HG02943 (cell line): ENCODE data around the gene PHF21B.
"Not testable (repeated sequence)": the region's sequence is repeated elsewhere in the genome, so short reads cannot be mapped to it uniquely, and the experiment has no call there.

Experiments
- ATAC-seq: cut with Tn5 transposase; IDR thresholded peaks from one replicate; pipeline ENCODE4 v1.9.1; 2021; ENCODE audit warnings: mild to moderate bottlenecking, low read depth, moderate library complexity; ENCODE audit not compliant: unreplicated experiment

The PHF21B gene

GRCh38 chr22:44883011-44883421, 126.8 kb downstream of the PHF21B start:
- ATAC-seq: no peak

- ATAC-seq: no peak
These were observed 127.4 kb downstream of the PHF21B start for GRCh38 chr22:44882226-44882905.

GRCh38 chr22:44881624-44882023, 128.2 kb downstream of the PHF21B start:
- ATAC-seq: no peak

GRCh38 chr22:44880610-44881290, 129.1 kb downstream of the PHF21B start:
- ATAC-seq: no peak

DNA sequence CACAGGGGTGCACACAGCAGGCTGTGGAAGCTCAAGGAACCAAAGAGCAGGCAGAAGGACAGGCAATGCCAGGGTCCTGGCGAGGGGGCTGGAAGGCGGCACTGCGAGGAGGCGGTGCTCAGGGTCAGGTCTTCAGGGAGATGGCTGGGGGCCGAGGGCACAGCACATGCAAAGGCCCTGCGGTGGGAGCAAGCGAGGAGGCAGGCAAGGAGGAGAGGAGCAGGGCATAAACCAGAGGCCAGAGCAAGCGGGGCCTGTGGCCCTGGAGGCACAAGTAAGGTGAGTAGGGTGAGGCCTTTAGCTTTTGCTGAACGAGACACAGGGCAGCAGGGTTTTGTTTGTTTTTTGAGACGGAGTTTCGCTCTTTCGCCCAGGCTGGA, 130.5 kb downstream of the PHF21B start:
- ATAC-seq: no peak

DNA sequence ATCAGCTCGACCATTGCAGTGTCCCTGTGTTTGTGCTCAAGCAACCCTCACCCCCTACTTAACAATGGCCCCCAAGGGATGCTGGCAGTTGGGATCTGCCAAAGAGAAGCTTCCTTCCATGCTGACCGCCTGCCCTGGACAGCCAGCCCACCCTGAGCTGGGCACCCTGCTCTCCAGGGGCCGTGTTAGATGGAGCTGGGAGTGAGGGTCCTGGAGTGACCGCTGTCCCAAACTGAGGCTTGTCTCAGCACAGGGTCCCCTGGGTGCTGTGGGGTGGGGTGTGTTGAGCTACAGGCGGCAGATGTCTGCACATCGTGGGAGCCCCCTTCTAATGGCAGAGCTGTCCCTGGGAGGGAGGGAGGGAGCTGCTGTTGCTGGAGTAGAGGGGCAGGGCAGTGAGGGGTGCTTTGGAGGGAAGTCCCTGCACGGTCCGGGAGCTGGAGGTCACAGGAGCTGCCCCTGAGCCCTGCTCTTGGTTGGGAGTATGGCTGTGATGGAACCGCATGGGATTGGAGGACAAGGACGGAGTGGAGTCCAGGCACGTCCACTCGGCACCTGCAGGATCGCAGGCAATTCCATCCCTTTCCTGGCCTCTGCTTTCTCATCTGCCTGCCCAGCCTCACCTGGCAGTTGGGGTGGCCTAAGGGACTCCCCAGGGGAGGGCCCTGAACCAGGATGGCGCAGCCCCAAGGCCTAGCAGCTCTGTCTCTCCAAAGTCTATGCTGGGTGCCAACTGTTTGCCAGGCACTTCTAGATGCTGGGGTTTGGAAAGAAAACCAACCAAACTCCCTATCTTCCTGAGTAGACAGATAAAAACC, 131.1 kb downstream of the PHF21B start:
- no peak for ATAC-seq

DNA sequence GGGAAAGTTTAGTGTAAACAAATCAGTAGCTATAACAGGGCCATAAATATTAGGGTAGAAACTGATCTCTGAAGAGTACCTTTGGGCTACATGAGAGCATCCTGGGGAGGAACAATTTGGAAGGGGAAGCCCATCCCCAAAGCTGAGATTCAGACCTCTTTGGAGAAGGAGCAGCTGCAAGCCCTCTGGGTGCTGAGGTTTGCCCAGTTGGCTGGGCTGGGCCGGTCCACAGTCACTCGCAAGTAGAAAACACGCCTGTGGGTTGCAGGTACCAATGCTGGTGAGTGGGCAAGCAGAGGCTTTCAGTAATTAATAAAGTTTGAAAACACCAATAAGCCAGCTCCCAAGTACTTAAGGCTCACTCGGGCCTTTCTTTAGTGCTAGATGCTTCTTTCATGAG, 132.9 kb downstream of the PHF21B start:
- ATAC-seq: no peak

GRCh38 chr22:44871782-44872181, 138.0 kb downstream of the PHF21B start:
- ATAC-seq: no peak

DNA sequence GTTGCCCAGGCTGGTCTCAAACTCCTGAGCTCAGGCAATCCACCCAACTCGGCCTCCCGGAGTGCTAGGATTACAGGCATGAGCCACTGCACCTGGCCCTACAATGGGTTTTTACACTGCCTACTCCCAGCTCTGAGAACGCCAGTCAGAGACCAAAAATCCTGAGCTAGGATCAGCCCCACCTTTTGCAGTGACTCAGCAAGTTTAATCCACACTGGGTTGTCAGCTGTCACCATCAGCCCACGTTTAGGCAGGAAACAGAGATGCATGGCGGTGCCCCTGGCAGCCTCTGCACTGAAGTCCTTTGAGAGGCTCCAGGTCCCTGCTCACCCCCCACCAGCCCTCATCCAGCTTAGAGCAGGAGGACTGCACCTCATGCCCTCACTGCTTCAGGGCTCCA, 139.8 kb downstream of the PHF21B start:
- ATAC-seq: no peak

DNA sequence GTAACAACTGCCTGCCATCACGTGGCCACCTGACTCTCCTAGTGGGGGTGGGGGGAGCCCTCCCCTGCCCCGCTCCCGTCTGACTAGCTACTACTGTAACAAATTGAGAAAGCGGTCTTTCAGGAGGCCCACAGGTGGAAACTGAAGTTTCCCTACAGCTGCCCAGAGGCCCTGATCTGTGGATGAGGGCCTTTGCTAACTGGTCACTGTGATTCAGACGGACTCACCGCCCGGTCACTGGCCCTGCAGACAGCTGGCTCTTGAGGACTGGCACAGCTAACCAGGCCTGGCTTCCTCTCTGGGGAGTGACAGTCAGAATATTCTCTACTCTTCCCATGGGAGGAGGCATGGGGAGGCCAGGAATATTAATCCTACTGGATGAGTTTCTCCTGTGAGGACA, 140.6 kb downstream of the PHF21B start:
- ATAC-seq: no peak

DNA sequence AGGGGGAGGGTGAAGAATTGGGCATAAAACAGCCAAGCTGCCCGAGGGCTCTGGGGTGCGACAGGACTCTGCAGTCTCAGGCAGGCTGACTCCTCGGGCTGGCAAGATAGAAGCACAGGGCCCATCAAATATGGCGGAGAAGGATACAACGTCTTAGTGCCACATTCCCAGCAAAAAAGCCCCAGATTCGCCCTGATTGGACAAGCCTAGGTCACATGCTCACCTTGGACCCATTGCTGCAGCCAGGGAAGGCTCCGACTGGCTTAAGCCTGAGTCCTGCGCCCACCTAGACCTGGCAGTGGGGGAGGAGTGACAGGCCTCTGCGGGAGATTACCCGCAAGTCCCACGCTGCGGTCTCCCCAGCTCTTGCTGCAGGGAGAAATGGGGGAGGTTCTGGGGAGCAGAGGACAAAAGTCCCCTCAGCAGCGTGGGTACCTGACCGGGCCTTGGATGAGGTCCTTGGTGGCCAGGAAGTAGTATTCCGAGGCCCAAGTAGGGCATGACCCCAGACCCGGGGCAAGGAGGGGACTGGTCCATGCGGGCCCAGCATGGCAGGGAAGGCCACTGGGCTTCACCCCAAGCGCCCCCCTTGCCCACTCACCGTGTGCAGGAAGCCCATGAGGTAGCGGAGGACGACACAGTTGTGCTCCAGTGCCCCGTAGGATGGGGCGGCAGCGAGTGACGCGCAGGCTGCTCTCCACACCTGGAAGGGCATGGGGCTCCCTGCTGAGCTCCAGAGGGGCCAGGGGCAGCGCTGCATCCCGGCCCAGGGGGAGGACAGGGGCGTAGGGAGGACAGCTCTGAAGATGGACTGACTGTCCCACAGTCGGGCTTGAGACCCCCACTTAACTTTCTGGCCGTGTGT, 144.4 kb downstream of the PHF21B start:
- no peak for ATAC-seq

GRCh38 chr22:44862981-44863860, 146.6 kb downstream of the PHF21B start:
- ATAC-seq: no peak

- ATAC-seq: no peak
These were observed 147.5 kb downstream of the PHF21B start for GRCh38 chr22:44862281-44862680.

DNA sequence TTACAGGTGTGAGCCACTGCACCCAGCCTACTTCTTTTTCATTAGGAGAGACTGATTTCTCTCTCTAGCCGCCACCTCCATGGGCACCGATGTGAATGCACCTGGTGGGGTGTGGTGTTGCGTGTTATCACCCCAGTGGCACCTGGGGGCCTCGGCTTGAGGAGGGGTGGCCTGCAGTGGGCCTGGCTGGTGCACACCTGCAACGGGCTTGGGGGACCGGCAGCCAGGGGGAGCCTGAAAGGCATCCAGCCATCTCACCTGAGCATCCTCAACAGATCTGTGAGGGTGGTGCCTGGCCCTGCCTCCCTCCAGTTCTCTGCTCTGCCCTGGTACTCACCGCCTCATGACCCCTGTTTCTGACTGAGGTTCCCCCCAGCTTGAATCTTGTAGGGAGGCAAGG, 148.6 kb downstream of the PHF21B start:
- no peak for ATAC-seq

GRCh38 chr22:44860311-44860710, 149.5 kb downstream of the PHF21B start:
- ATAC-seq: no peak

DNA sequence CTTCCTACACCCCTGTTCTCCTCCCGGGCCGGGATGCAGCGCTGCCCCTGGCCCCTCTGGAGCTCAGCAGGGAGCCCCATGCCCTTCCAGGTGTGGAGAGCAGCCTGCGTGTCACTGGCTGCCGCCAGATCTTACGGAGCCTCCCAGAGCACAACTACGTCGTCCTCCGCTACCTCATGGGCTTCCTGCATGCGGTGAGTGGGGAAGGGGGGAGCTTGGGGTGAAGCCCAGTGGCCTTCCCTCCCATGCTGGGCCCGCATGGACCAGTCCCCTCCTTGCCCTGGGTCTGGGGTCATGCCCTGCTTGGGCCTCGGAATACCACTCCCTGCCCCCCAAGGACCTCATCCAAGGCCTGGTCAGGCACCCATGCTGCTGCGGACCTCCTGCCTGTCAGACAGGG, 150.2 kb downstream of the PHF21B start:
- ATAC-seq: no peak

GRCh38 chr22:44858819-44859218, 151.0 kb downstream of the PHF21B start:
- ATAC-seq: not testable (repeated sequence)

DNA sequence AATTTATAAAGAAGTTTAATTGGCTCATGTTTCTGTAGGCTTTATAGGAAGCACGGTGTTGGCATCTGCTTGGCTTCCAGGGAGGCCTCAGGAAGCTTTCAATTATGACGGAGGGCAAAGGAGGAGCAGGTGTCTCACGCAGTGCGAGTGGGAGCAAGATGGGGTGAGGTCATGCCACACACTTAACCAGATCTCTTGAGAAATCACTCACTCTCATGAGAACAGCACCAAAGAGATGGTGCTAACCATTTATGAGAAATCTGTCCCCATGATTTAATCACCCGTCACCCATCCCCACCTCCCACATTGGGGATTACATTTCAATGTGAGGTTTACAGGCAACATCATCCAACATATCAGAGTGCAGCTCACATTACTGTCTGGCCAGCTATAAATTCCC, 153.9 kb downstream of the PHF21B start:
- ATAC-seq: no peak

- ATAC-seq: not testable (repeated sequence)
These were observed 155.2 kb downstream of the PHF21B start for GRCh38 chr22:44854641-44855040.

DNA sequence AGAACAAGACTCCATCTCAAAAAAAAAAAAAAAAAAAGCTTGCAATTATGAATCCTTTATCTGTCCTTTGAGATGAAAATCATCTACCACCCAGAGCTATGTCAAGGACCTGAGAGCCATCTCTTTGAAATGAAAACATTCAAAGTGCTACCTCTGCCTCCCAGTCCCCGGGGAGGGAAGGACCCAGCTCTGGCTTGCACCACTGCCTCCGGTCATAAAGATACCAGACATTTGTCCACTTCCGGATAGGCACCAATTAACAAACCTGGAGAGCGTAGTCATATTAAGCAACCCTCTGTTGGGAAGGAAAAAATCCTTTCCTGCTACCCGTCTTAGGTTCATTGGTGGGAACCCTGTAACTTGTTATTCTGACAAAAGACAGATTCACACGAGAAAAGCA, 158.9 kb downstream of the PHF21B start:
- no peak for ATAC-seq
